ENCODE measurements around the gene PGLYRP4. TPM values are rescaled to one million over a fixed set of nuclear protein-coding genes. Genes with fewer than 3 reads are reported as not detected.

The PGLYRP4 gene
- total RNA-seq, 2 experiments from 2014 or later, result not detected

GRCh38 chr1:153364766-153365666 is 16.4 kb upstream of the PGLYRP4 start:
- ATAC-seq (no peak), DNase-seq (no peak)
- Mint-ChIP-seq H3K27me3 (peaks cover 11% of the 10 kb centered on the region), H3K4me3 (no peak overlapping the region), H3K36me3 (ENCODE audit: low read depth) (no peaks in the 10 kb centered on the region), H3K27ac (no peak overlapping the region), H3K4me1 (ENCODE audit: low read depth) (no peaks in the 10 kb centered on the region), H3K9me3 (no peaks in the 10 kb centered on the region)
- no peak for TF ChIP-seq CTCF (IDR thresholded peaks at IDR 0.05)
- CTCF ChIA-PET, result interaction anchor here (1.0 to 2.1 kb wide), 4 partner anchors 10 to 130 kb away, joined by 3 to 6 read pairs (median 5); no protein-coding TSS in a partner anchor
- intact Hi-C loops (cut with micrococcal nuclease), result no loop called here
- POLR2A ChIA-PET, result no interaction called here

GRCh38 chr1:153364156-153364555 is 15.5 kb upstream of the PGLYRP4 start:
- no peaks in the 10 kb centered on the region for H3K9me3 Mint-ChIP-seq
- peaks cover 11% of the 10 kb centered on the region for H3K27me3 Mint-ChIP-seq
- H3K4me3 Mint-ChIP-seq, result no peak overlapping the region
- H3K27ac Mint-ChIP-seq, result no peak overlapping the region
- ChIA-PET POLR2A (no interaction called here), CTCF (interaction anchor here (1.0 to 2.1 kb wide), 4 partner anchors 9 to 131 kb away, joined by 3 to 6 read pairs (median 5); no protein-coding TSS in a partner anchor)
- DNase-seq (no peak), ATAC-seq (no peak)
- no peak for TF ChIP-seq CTCF (IDR thresholded peaks at IDR 0.05)
- no peaks in the 10 kb centered on the region for H3K36me3 Mint-ChIP-seq (ENCODE audit: low read depth)
- intact Hi-C loops (cut with micrococcal nuclease), result no loop called here
- no peaks in the 10 kb centered on the region for H3K4me1 Mint-ChIP-seq (ENCODE audit: low read depth)

GRCh38 chr1:153363641-153364040 is 15.0 kb upstream of the PGLYRP4 start:
- intact Hi-C loops (cut with micrococcal nuclease), result no loop called here
- Mint-ChIP-seq H3K4me1 (ENCODE audit: low read depth) (no peaks in the 10 kb centered on the region), H3K4me3 (no peak overlapping the region), H3K27me3 (peaks cover 11% of the 10 kb centered on the region), H3K27ac (no peak overlapping the region), H3K36me3 (ENCODE audit: low read depth) (no peaks in the 10 kb centered on the region), H3K9me3 (no peaks in the 10 kb centered on the region)
- no peak for TF ChIP-seq CTCF (IDR thresholded peaks at IDR 0.05)
- ChIA-PET POLR2A (no interaction called here), CTCF (interaction anchor here (1.2 to 2.1 kb wide), 3 partner anchors 9 to 131 kb away, joined by 4 to 6 read pairs (median 6); no protein-coding TSS in a partner anchor)
- DNase-seq, result no peak
- no peak for ATAC-seq

- Mint-ChIP-seq H3K36me3 (ENCODE audit: low read depth) (no peaks in the 10 kb centered on the region), H3K4me1 (ENCODE audit: low read depth) (peaks cover 3% of the 10 kb centered on the region), H3K9me3 (no peaks in the 10 kb centered on the region), H3K27me3 (peaks cover 11% of the 10 kb centered on the region), H3K27ac (no peak overlapping the region), H3K4me3 (no peak overlapping the region)
- ChIA-PET POLR2A (no interaction called here), CTCF (interaction anchor here (0.9 to 1.9 kb wide), 2 partner anchors 9 to 133 kb away, joined by 7 to 13 read pairs; no protein-coding TSS in a partner anchor)
- ATAC-seq (no peak), DNase-seq (no peak)
- intact Hi-C loops (cut with micrococcal nuclease), result no loop called here
- no peak for TF ChIP-seq CTCF (IDR thresholded peaks at IDR 0.05)
Measured at GRCh38 chr1:153362187-153362775, 13.6 kb upstream of the PGLYRP4 start.

All from activated CD8-positive, alpha-beta T cell treated with anti-CD3 and anti-CD28 coated beads for 36 hours (primary cell).